Cardiac muscle cell (in vitro differentiated cells and primary cell): ENCODE measurements around the gene KLK5. TPM values are rescaled to one million over a fixed set of nuclear protein-coding genes. Genes with fewer than 3 reads are reported as not detected.

ENCODE experiments used
- DNase-seq, 2 donors: peaks; one replicate each; pipeline versions ENCODE4 v3.0.0 to v3.0.0-alpha.2; 2010 to 2017; ENCODE audit warnings: low read depth in 1 of 2, low spot score in 1 of 2
- H3K27ac ChIP-seq: fragments of 200-600 bp; sonication (generic); 2 replicates; pipeline ENCODE4 v1.5.1; 2016
- H3K27me3 ChIP-seq: fragments of 200-600 bp; sonication (generic); 2 replicates; pipeline ENCODE4 v1.6.0; 2016; ENCODE audit warnings: control low read depth
- H3K36me3 ChIP-seq: fragments of 200-600 bp; sonication (generic); 2 replicates; pipeline ENCODE4 v1.5.1; 2016; ENCODE audit warnings: control low read depth
- H3K4me1 ChIP-seq: fragments of 200-600 bp; sonication (generic); 2 replicates; pipeline ENCODE4 v1.8.1; 2017; ENCODE audit warnings: low read depth, mild to moderate bottlenecking, mixed run types
- H3K4me3 ChIP-seq: fragments of 200-600 bp; sonication (generic); 2 replicates; pipeline ENCODE4 v1.5.1; 2016; ENCODE audit warnings: mild to moderate bottlenecking
- H3K9me3 ChIP-seq: fragments of 200-600 bp; sonication (generic); 2 replicates; pipeline ENCODE4 v1.5.1; 2017; ENCODE audit warnings: low read depth, mild to moderate bottlenecking, control low read depth
- CTCF ChIP-seq: IDR thresholded peaks from 2 replicates; pipeline ENCODE4 v1.5.1; 2012; ENCODE audit warnings: low read depth, mild to moderate bottlenecking, low read length
- polyA plus RNA-seq: library from polyadenylated mRNA; unstranded; fragments of >200 nt; fragmentation: Nextera tagmentation; extraction: Ambion mirVana; gene quantifications from 2 replicates; pipeline ENCODE4 v1.2.1, GENCODE V29; 2016
- total RNA-seq: library from RNA; depleted of rRNA; stranded (reverse); fragments of >200 nt; gene quantifications from 2 replicates; pipeline ENCODE4 v1.2.3, GENCODE V29; 2016

Gene KLK5
- total and polyA plus RNA-seq, 2 experiments from 2014 or later = not detected

- Histone ChIP-seq H3K27me3 (peaks cover 25% of the 10 kb centered on the region), H3K27ac (no peak overlapping the region), H3K4me3 (no peak overlapping the region), H3K9me3 (no peaks in the 10 kb centered on the region), H3K4me1 (no peaks in the 10 kb centered on the region), H3K36me3 (no peaks in the 10 kb centered on the region)
- DNase-seq = no peak
- TF ChIP-seq CTCF = no peak
These were observed 21.8 kb downstream of the KLK5 start for GRCh38 chr19:50931023-50931422.

GRCh38 chr19:50928831-50929230 lies 24.0 kb downstream of the KLK5 start:
- H3K4me1 ChIP-seq = no peaks in the 10 kb centered on the region
- no peak overlapping the region for H3K27ac ChIP-seq
- TF ChIP-seq CTCF = no peak
- no peak overlapping the region for H3K4me3 ChIP-seq
- DNase-seq = no peak
- no peaks in the 10 kb centered on the region for H3K9me3 ChIP-seq
- peaks cover 30% of the 10 kb centered on the region for H3K27me3 ChIP-seq
- H3K36me3 ChIP-seq = no peaks in the 10 kb centered on the region

GRCh38 chr19:50926144-50926543 lies 26.7 kb downstream of the KLK5 start:
- H3K4me1 ChIP-seq = no peaks in the 10 kb centered on the region
- no peak overlapping the region for H3K27ac ChIP-seq
- no peaks in the 10 kb centered on the region for H3K9me3 ChIP-seq
- H3K36me3 ChIP-seq = no peaks in the 10 kb centered on the region
- no peak for TF ChIP-seq CTCF
- DNase-seq = no peak
- H3K4me3 ChIP-seq = no peak overlapping the region
- H3K27me3 ChIP-seq = peaks cover 30% of the 10 kb centered on the region

- H3K9me3 ChIP-seq = no peaks in the 10 kb centered on the region
- H3K4me3 ChIP-seq = no peak overlapping the region
- TF ChIP-seq CTCF = no peak
- no peak overlapping the region for H3K27ac ChIP-seq
- no peaks in the 10 kb centered on the region for H3K36me3 ChIP-seq
- H3K4me1 ChIP-seq = no peaks in the 10 kb centered on the region
- peak in 1 of 2 donors; percentile 31 for DNase-seq
- H3K27me3 ChIP-seq = peaks cover 28% of the 10 kb centered on the region
These were observed 27.1 kb downstream of the KLK5 start for GRCh38 chr19:50925734-50926133.

GRCh38 chr19:50924586-50924985 lies 28.3 kb downstream of the KLK5 start:
- no peak for TF ChIP-seq CTCF
- no peaks in the 10 kb centered on the region for H3K36me3 ChIP-seq
- DNase-seq = peak in 1 of 2 donors; percentile 16
- H3K27ac ChIP-seq = no peak overlapping the region
- peaks cover 27% of the 10 kb centered on the region for H3K27me3 ChIP-seq
- no peaks in the 10 kb centered on the region for H3K9me3 ChIP-seq
- no peaks in the 10 kb centered on the region for H3K4me1 ChIP-seq
- no peak overlapping the region for H3K4me3 ChIP-seq

GRCh38 chr19:50922317-50922853 lies 30.5 kb downstream of the KLK5 start:
- Histone ChIP-seq H3K27ac (no peak overlapping the region), H3K27me3 (peaks cover 39% of the 10 kb centered on the region), H3K36me3 (no peaks in the 10 kb centered on the region), H3K4me1 (no peaks in the 10 kb centered on the region), H3K4me3 (no peak overlapping the region), H3K9me3 (no peaks in the 10 kb centered on the region)
- DNase-seq = peak; percentile 84 to 90
- peak; percentile 90 for TF ChIP-seq CTCF
